DOHH2 (cell line): ENCODE measurements around the gene C1QTNF5.

Source experiments
- CTCF ChIP-seq: fragments of 200-600 bp; sonication (generic); IDR thresholded peaks from one replicate; pipeline ENCODE4 v1.5.1; 2014; ENCODE audit warnings: antibody characterized with exemption, mild to moderate bottlenecking, low read depth, low read length; ENCODE audit not compliant: poor library complexity, severe bottlenecking
- EZH2phosphoT487 ChIP-seq: fragments of 200-600 bp; sonication (generic); IDR thresholded peaks from 2 replicates; pipeline ENCODE4 v1.6.1; 2017; ENCODE audit warnings: borderline replicate concordance, mild to moderate bottlenecking, antibody characterized with exemption, low read length, moderate library complexity, mixed read lengths

GRCh38 chr11:119290894-119291497 lies 49.7 kb downstream of the C1QTNF5 start:
- TF ChIP-seq CTCF (no peak), EZH2phosphoT487 (no peak)
